ENCODE data around the gene USP24.

USP24 gene

DNA sequence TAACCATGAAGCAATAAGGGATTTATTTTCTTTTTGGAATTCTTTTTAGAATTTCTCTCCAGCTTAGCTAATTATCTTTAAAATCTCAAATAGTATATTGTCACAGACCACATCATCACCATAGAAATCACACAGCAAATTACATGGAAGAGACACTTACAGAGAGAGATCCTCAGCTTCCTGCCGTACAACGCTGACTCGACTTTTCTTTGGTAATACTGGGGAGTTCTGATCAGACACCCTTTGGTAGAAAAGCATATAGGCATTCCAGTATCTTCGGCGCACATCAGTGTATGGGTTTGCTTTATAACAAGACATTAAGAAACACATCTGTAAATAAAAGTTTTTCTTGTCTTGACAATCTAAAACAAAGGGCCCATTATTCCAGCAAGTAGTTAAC lies 120.1 kb downstream of the USP24 start:
- no peak for DNase-seq

DNA sequence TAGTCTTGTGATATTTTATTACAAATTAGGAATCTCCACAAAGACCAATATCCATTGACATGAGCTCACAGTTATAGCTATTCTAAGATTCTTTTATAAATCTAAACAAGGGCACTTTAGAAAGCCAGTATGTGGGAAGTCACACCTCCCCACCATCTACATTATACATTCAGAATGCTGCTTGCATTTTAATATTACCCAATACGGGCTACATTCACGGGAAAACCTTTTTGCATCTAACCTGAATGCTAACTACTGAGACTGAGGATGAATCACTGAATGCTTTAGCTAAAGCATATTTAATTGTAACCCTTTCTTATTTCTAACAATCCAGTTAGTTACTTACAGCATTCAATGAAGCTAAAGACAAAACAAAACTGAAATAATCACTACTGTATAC lies 122.7 kb downstream of the USP24 start:
- no peak for DNase-seq

DNA sequence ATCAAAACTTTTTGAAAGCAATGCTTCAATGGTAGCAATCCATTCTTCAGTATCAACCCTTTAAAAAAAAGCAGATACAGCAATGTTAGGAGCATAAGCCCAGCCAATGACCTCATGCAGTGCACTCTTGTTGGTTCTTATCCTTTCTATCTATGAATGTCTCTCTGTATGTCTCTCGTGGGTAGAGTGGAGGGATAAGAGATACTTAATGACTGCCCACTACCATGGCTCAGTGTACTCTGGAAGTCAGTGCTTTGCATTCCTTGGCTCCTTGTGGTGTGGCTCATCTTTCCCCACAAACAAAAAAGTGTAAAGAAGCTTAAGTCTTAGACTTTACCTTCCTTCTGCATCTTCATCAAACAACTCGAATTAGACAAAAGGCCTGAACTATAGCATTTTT lies 125.5 kb downstream of the USP24 start:
- DNase-seq, result no peak

DNA sequence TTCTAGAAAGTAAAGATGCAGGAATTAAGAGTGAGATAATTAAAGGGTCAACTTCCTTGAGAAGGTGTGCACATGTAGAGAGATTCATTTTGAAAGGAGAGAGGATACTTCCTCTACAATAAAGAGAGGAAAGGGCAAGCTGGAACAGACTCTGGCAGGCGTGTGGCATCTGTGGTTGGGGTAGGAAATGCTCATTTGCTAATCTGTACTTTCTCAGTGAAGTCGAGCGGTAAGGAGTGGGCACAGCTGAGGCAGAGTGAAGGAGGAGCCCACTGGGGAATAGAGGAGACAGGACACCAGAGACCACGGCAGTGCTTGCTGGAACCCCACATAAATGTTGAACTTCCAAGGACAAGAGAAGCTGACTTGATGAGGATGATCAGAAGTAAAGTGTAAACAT lies 126.8 kb downstream of the USP24 start:
- no peak for DNase-seq

DNA sequence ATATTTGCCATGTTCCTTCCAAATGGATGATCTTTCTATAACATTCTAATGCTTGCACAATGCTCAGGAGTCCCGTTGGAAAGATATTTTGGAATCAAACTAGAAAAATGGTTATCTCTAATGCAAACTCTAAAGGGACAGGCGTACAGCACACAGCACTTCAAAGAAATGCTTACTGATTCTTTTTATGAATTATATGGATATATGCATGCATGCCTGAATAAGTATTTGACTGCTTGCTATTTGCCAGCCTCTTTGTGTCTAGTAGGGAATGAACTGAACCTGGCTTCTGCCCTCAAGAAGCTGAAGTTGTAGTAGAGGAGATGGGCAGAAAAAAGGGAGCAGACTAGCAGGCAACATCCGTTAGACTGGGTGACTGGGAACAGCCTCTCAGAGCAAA lies 127.7 kb downstream of the USP24 start:
- no peak for DNase-seq

DNA sequence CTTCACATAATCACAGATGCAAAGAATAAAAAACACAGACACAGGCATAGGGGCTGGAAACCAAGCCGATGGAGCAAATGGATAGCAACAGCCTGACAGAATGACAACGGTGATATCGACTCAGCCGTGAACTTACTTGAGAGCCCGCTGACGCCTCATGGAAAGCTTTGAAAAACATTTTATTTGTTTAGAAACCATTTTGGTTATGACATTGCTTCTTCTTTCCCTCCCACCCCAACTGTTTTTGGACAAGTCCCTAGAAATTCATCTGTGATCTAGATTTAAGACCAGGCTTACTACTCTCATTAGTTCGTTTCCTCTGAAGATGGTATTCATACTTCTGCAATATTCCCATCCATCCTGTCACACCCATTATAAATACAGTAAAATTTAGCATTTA lies 130.9 kb downstream of the USP24 start:
- no peak for DNase-seq

DNA sequence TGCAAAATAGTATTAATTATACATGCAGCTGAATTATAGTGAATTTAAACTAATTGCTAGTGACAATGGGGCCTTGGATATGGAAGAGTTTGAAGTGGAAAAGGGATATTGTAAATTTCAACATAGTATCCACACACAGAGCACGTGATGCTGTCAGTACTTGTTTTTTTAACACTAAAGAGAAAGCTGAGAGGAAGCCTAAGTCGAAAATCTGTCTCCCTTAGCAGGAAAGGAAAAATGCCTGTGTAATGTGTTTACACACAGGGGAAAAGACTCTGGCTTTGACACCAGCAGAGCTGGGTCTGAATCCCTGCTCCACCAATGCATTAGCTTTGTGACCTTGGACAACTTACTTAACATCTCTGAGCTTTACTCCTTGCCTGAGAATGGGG lies 133.3 kb downstream of the USP24 start:
- DNase-seq, result no peak

DNA sequence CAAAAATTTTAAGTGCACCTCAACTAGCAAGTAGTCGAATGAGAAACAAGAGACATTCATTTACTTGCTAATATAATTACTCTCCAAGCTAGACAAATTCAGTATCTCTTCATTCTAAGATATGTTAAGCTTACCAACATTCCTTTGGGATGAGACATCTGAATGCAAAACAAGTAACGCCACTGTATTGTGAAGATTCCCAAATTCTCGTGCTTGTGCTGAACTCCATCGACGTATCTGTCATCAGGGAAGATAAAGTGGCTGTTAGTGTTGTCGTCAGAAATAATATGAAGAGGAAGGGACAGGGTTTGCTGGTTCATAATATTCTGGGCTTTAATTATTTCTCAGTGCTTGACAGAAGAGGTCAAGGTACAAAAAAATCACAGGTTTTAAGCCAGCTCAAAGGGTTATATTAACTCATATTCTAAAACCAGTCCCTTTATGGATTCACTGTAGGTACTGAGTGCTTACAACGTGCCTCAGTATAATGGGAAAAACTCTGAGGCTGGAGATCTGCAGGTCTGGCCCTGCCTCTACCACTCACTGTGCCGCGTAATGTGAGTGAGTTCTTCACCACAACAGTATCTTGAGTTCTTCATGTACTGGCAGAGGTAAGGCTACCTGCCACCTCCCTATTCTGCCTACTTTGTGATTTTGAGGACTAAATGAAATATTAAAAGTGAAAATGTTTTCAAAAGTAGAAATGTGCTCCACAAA lies 133.8 kb downstream of the USP24 start:
- no peak for DNase-seq

DNA sequence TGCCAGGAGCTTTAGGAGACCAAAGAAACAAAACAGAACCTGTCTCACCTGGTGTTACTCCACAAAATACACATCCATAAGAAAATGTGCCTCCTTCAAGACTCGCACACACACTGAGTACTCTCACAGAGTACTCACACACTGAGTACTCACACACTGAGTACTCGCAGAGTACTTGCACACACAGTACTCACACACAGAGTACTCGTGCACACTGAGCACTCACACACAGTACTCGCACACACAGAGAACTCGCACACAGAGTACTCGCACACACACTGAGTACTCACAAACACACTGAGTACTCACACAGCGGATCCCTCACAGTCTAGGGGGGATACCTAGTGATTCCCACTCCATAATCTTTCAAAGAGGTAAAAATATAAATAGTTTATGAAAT lies 135.5 kb downstream of the USP24 start:
- DNase-seq, result no peak

DNA sequence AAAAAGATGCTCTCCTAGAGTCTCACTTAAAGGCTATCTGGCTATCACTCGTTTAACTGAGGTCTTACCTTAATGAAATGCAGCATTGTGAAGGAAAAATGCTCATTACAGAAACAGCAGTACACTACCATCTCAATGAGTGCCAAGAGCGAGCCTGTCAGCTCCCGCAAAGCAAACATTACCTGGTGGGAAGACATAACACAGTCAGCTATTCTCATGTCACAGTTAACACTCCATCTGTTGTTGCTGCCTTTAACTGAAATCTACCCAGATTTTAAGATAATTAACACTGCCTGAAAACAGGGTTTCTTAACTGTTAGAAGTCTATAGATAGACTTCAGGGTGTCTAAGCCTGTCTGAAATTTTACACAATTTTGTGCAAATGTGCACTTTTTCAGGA lies 136.7 kb downstream of the USP24 start:
- DNase-seq, result no peak

DNA sequence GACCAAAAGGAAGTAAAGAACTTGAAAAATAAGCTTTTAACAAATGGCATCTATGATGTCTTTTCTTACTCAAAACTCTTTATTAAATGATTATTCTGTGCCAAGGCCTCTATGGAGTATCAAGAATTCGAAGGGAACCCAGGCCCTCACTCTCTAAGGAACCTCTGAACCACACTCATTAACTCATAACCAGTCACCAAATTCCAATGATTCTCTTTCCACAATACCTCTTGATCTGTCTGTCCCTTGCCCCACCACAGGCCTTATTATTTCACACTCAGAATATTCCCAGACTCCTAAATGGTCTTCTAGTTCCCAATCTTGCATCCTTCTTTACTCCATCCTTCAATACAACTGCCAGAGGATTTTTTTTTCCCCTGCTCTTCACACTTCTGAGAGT lies 138.8 kb downstream of the USP24 start:
- DNase-seq, result no peak

DNA sequence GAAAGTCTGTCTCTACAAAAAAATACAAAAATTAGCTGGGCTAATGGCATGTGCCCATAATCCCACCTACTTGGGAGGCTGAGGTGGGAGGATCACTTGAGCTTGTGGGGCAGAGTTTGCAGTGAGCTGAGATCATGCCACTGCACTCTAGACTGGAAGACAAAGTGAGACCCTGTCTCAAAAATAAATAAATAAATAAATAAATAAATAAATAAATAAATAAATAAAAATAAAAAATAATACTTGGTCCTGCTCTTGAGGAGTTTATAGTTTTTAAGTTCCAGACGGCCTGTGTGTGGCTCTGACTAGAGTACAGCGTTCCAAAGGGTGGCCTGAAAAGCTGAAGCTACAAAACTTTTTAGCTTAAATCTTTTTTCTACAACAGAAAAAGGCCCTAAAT lies 140.7 kb downstream of the USP24 start:
- DNase-seq, result no peak

DNA sequence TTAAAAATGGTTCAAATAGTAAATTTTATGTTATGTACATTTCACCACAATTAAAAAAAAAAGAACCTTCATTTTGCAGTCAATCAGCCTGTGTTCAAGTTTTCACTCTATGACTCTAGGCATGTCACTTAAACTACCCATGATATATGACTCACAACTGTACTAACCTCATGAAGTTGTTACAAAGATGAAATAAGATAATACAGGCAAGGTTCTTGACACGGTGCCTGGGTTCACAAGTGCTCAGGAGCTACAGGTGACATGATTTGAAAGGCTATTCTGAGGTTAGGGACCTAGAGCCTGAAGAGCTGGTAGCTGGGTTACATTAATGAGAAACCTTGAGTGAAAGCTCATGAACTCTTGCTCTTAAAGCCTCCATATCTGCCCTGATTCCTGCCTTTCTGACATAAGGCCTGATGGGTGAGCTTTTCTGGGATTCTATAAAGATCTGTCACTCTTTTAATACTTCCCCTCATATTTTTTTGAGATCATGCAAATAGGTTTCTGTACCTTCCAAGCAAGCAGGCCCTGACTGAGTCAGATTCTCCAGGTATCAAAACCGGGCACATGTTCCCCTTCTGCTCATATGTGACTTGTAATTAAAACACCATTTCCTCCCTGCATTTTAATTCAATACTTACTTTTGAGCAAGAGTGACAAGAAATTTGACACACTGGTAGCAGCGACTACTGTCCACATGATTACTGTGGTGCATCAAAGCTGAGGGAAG lies 141.8 kb downstream of the USP24 start:
- no peak for DNase-seq

DNA sequence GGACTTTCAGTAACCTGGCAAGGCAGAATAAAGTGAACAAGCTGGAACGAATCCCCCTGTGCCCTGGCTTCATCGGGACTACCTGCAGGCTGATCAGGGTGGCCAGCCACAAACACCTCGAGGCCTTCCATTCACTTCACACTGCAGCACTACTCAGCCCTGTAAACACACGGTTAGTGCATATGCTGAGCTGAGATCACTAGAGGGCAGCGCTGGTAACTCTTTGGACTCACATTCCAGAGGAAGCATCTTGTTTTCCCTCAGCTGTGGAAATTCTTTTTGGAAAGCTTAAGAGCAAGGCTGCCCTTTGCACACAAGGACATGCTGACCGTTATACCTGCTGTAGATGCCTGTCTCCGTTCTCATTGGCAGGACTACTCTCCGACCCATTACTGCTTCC lies 143.7 kb downstream of the USP24 start:
- no peak for DNase-seq

DNA sequence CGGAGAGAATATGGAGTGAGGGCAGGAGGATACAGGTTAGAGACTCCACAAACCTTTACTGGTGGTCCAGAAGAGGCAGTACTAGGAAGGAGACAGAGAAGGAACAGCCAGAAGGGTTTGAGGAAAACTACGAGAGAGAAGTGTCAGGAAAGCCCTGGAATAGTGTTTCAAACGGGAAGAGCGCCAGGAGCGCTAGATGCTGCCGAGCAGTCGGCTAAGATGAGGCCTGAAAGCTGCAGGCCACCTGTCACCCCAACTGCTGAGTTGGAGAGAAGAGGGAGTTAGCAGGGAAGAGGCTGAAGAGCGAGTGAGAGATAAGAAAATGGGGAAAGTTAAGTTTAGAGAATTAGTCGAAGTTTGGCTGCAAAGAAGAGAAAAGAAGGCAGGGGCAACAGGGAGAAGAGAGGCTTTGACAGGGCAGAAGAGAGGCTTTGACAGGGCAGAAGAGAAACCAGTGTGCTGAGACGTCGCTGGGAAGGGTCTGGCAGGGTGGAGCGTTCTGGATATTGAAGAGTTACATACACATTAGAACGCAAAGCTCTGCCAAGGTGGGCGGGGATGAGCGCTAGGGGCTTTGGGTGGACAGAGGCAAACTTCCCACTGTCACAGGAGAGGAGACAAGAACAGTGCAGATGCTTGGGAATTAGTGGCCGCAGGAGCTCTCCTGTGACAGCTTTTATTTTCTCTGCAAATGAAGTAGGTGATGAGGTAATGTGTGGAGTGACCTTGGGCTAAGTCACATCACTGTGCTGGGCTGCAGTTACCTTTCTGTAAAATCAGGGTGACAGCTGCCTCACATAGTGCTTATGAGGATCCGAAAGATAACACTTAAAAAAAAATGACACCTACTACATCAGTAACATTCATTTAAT lies 144.6 kb downstream of the USP24 start:
- DNase-seq, result no peak

DNA sequence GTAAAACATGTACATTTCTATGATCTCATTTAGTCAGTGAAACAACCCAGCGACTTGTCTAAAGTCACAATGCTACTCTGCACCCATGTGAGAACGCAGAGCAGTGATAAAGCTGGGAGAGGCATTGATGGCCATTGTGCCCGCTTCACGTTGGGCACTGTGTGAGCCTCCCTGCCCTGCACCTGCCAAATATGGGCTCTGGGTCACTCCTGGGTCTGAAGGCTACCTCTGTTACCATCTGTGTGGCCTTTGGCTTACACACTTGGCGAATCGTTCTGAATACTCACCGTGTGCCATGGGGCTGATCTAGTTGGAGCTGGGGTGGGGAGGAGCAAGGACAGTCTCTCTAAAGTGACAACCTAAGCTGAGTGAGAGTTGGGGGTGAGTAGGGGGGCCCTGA lies 145.9 kb downstream of the USP24 start:
- DNase-seq, result no peak

DNA sequence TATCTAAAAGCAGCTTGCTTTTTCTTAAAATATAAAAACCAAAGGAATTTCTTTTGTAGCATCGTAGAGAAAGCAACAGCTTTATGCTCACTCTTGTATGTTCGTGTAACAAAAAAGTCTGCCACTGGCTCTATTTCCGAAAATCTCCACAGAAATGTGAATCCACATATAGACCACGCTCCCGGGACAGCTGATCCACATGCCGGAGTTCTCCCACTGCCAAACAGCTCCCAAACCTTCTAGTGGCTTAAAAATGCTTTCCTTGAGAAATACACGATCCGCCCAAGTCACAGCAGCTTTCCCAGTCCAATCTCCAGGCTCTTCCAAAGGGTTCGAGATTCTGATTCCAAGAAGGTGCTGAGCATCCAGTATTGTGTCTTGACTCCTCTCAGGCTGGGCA lies 146.5 kb downstream of the USP24 start:
- DNase-seq, result no peak

DNA sequence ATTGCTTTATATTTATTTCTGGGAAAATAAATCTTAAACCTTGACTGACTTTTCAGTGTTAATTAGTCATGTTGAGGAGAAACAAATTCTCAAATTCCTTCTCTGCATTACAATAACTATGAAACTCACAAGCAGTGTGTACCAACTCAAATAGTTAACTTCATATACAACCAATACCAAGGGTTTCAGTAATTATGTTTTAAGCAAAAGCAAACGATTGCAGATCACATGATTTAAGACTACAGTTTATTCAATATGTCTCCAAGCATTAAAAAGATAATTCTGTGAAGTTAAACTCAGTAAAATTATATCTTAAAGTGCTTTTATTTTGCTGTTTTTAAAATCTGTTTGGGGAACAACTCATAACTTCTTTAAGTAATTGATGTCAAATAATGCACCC lies 147.2 kb downstream of the USP24 start:
- no peak for DNase-seq

DNA sequence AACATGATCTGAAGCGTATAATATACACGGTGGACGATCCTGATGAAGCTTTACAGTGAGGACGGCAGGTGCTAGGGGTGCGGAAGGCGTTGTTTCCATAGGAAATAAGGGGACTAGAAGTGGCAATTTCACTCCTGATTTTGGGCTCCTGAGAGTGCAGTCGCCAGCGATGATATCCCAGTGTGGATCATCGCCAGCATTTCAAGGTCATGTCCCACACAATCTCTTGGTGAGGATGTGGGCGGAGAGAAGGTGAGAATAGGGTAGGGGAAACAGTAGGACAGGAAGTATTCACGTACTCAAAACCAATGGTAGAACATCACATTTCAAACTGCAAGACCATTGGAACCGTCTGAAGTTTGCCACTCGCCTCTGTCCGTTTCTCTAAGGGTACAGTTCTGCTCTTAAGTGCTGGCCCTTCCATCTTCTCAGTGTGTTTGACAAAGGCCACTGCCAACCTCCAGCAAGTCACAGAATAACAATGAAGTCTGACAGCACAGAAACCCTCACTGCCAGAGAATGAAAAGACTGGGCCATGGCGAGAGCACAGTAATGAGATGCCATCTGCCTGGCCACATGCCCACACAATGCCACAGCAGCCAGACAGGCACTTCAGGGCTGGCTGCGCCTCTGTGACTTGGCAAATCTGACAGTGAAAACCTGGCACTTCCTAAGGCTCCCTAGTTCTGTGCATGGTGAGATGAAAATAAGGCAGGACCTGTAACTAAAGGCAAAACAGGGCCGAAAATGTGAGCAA lies 148.0 kb downstream of the USP24 start:
- no peak for DNase-seq

DNA sequence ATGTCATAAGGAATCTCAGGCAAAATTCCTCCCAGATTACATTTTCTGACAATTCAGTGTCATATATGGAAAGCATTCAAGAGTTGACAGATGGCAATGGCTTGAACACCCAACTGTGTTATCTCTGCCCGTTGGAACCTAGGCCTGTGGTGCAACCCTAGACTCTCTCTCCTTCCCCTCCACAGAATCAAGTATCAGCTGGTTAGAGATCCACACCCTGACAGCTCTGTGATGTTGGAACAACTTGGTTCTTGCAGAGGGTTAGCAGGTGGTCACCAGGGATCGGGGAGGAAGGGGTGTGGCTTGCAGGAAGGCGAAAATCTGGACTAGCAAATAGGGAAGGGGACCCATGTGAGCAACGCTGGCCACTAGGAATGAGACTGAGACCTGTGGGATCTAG lies 149.5 kb downstream of the USP24 start:
- DNase-seq, result no peak

DNA sequence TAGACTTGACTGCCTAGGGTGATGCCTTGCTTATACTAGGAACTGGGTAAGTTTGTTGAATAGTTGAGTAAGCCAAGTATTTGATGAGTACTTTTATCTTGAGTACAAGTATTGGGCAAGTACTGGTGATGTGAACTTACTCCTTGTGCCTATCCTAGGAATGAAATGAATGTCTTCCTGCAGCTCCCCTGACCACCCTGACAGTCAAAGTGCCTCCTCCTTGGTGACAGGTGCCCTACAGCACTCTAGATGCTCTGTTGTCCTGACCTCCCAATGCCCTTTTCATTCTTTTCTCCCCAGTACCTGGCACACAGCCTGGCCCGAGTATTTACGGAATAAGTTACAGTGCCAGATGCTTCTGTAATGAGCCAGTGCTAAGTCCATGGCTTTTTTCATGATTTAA lies 150.3 kb downstream of the USP24 start:
- DNase-seq, result no peak

DNA sequence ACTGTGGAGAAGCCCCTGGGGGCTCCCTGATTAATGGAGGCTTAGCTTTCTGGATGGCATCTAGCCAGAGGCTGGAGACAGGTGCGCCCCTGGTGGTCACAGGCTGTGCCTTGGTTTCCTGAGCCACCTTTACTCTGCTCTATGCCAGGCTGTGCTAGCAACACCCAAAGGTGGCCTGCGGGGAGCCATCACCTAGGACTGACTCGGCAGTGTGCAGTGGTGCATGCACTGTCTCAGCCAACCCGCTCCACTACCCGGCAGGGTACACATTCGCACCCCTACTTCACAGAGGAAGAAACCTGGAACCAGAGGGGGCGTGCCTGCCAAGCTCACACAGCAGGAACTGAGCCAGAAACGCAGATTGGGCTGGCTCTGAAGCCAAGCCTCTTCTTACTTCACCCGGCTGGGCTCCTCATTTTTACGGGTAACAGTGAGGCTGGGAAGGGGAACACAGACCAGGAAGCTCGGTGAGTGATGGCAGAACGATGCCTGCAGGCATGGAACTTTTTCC lies 151.0 kb downstream of the USP24 start:
- peak; percentile 75 for DNase-seq

DNA sequence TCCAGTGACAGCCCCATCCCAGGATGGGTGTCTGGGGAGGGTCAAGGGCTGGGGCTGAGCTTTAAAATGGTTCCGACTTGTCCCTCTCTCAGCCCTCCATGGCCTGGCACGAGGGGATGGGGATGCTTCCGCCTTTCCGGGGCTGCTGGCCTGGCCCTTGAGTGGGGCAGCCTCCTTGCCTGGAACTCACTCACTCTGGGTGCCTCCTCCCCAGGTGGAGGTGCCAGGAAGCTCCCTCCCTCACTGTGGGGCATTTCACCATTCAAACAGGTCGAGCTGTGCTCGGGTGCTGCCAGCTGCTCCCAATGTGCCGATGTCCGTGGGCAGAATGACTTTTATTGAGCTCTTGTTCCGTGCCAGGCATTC lies 151.6 kb downstream of the USP24 start:
- no peak for DNase-seq
